H1 (cell line): ENCODE results near the gene MMADHC. TPM values are rescaled to one million over a fixed set of nuclear protein-coding genes. Genes with fewer than 3 reads are reported as not detected.
A peak's percentile ranks its signal among the peaks of the same experiment; 100 is the strongest.

Experiments used
- BACH1 ChIP-seq: IDR thresholded peaks from 2 replicates; pipeline ENCODE4 v1.6.1; 2012; ENCODE audit warnings: low read length, improper control_type of control experiment
- BCL11A ChIP-seq, 2 experiments: IDR thresholded peaks; one replicate each; pipeline ENCODE4 v1.6.1; 2011; ENCODE audit warnings: low read depth in 2 of 2, low read length in 2 of 2, mild to moderate bottlenecking in 2 of 2
- POU5F1 ChIP-seq: IDR thresholded peaks from 2 replicates; pipeline ENCODE4 v1.6.1; 2011; ENCODE audit warnings: low read depth, mild to moderate bottlenecking, low read length, moderate library complexity
- RAD21 ChIP-seq, 2 experiments: IDR thresholded peaks in 1 of 2; conservative IDR thresholded peaks in 1 of 2; 2 replicates each; pipeline ENCODE4 v1.6.1; 2011; ENCODE audit warnings: low read depth in 2 of 2, low read length in 2 of 2, improper control_type of control experiment in 1 of 2, inconsistent platforms in 1 of 2, mild to moderate bottlenecking in 1 of 2, moderate library complexity in 1 of 2
- RXRA ChIP-seq: IDR thresholded peaks from 2 replicates; pipeline ENCODE4 v1.6.1; 2011; ENCODE audit warnings: low read depth, mild to moderate bottlenecking, low read length, moderate library complexity; ENCODE audit not compliant: insufficient read depth
- TAF7 ChIP-seq: optimal IDR thresholded peaks from 2 replicates; pipeline ENCODE3; 2011; ENCODE audit warnings: low read depth, mild to moderate bottlenecking, inconsistent platforms, low read length, moderate library complexity, borderline replicate concordance
- polyA plus RNA-seq, 7 experiments: library from polyadenylated mRNA; depleted of rRNA in 3 of 7; stranded (reverse) in 5 of 7; unstranded in 2 of 7; fragments of >200 nt in 5 of 7; fragments of 200-250 nt in 2 of 7; gene quantifications; 1 replicate in 5 of 7; 2 replicates in 1 of 7; 4 replicates in 1 of 7; pipeline versions ENCODE4 v1.2.1 to v1.2.3, GENCODE V29; 2011 to 2013; ENCODE audit warnings: missing spikeins in 2 of 7, mixed read lengths in 2 of 7
- total RNA-seq: library from RNA; stranded (reverse); fragmentation: NEBNext Ultra II Directional; extraction: Animal tissue kit (Norgen Biotek cat#: 25700); gene quantifications from 2 replicates; pipeline ENCODE4 v1.2.1, GENCODE V29; 2021

Gene MMADHC
- total and polyA plus RNA-seq, 2 of the 8 experiments (the other 6 are each of a cell fraction or from before 2014, with no cell fraction given): 61.1 to 130 TPM

- TF ChIP-seq RAD21 (IDR thresholded peaks at IDR 0.05 in 1 of 2, conservative IDR thresholded peaks at IDR 0.05 in 1 of 2; ENCODE audit: low read depth in 2 of 2, low read length in 2 of 2) (peak; percentile 64 to 77), BCL11A (IDR thresholded peaks at IDR 0.05; ENCODE audit: low read depth in 2 of 2, low read length in 2 of 2) (no peak), BACH1 (no peak), RXRA (no peak), POU5F1 (no peak), TAF7 (no peak)
Measured at GRCh38 chr2:149611100-149611820, 23.7 kb upstream of the MMADHC start (continued).
